ENCODE data around the gene ADARB2.
A peak's percentile ranks its signal among the peaks of the same experiment; 100 is the strongest.
"Not testable (repeated sequence)": the region's sequence is repeated elsewhere in the genome, so short reads cannot be mapped to it uniquely, and the experiment has no call there.

ADARB2 gene

DNA sequence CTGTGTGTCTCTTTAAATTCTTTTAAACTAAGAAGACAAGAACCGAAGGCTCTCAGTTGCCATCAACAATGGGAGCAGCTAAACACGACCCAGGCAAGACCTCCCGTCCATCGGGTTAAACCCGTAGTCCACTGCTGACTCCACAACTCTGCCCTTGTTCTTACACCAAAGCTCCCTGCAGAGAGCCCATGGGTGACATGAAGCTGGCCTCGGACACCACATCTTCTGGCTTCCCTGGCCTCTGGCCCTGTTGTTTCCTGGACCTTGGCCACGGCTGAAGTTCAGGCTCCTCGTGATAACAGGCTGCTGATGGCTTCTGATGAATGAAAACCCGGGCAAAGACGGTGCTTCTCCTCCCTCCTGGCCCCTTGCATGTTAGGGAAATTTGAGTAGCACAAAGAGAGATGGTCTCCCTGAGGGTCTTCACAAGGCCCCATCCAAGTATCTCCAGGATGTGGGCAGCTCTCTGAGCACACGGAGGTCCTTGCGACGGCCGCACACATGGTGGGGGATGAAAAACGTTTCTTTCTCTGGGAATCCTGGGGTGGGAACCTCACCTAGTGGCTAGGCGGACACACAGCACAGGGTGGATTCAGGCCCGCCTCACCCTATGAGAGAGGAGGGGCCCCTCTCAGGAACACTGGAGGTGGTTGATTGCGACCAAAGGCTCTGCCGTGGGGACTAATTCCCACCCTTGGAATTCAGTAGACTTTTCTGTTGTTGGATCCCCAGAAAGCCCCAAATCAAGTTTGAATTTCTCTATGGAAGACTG lies 271.1 kb downstream of the ADARB2 start:
- no peak for DNase-seq (ENCODE audit: low spot score)
- in situ Hi-C loops (cut with MboI; ENCODE audit: low sequenced_read_pairs, unreplicated experiment) = no loop called here
- no peak for TF ChIP-seq CTCF (IDR thresholded peaks at IDR 0.05; ENCODE audit: borderline replicate concordance, control extremely low read depth, extremely low read depth, insufficient read depth, missing control alignments)

DNA sequence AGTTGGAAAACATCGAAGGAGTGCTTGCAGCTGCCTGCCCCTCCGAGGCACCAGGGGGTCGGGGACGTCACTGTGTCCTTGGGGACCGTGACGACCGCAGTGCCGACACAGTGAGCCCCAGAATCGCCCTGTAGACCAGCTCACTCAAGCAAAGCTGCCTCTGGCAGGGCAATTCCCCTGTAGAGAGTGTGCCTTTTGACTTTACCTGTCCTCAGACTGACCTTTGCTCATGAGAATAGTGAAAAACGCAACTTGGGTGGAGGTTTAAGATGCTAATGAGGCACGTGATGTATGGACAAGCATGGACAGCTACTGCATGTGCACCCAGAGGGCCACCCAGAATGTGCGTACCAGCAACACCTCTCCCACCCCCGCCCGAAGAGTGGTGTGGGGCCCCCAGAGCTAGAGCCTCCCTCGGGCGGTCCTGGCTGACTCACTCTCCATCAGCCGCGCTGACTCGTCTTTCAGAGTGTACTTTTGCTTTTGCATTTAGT lies 271.9 kb downstream of the ADARB2 start:
- peak; percentile 61 for DNase-seq (ENCODE audit: low spot score)
- in situ Hi-C loops (cut with MboI; ENCODE audit: low sequenced_read_pairs, unreplicated experiment) = no loop called here
- no peak for TF ChIP-seq CTCF (IDR thresholded peaks at IDR 0.05; ENCODE audit: borderline replicate concordance, control extremely low read depth, extremely low read depth, insufficient read depth, missing control alignments)

DNA sequence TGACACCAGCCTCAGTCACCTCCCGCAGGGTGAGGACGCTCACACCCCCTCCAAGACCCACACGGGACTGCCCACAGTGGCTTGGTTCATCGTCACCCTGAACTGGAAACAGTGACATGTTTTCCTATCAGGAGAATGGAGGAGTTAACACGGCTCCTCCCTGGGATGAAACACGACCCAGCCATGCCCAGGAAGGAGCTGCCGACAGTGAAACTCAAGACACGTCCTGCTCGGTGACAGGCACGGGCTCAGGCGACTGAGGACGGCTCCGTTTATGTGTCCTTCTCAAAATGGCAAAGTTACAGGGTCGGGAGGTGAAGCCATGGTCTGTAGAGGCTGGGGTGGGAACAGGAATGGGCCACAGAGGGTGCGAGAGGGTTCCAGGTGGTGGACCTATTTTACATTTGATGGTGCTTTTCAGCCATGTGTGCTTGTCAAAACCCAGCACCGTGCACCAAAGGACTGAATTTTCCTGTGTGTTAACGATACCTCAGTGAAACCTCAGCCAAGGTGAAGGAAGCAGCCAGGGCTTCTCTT lies 272.4 kb downstream of the ADARB2 start:
- no peak for TF ChIP-seq CTCF (IDR thresholded peaks at IDR 0.05; ENCODE audit: borderline replicate concordance, control extremely low read depth, extremely low read depth, insufficient read depth, missing control alignments)
- no peak for DNase-seq (ENCODE audit: low spot score)
- in situ Hi-C loops (cut with MboI; ENCODE audit: low sequenced_read_pairs, unreplicated experiment) = no loop called here

DNA sequence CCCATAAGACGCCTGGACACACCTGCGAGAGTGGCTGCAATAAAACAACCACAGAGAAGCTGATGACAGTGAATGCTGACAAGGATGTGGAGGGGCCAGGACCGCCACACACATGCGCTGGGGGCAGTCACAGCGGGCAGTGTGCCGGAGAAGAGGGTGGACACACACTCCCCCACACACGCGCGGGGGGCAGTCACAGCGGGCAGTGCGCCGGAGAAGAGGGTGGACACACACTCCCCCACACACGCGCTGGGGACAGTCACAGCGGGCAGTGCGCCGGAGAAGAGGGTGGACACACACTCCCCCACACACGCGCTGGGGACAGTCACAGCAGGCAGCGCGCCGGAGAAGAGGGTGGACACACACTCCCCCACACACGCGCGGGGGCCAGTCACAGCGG lies 273.4 kb downstream of the ADARB2 start:
- DNase-seq (ENCODE audit: low spot score); in situ Hi-C loops (cut with MboI; ENCODE audit: low sequenced_read_pairs, unreplicated experiment): not testable (repeated sequence)

DNA sequence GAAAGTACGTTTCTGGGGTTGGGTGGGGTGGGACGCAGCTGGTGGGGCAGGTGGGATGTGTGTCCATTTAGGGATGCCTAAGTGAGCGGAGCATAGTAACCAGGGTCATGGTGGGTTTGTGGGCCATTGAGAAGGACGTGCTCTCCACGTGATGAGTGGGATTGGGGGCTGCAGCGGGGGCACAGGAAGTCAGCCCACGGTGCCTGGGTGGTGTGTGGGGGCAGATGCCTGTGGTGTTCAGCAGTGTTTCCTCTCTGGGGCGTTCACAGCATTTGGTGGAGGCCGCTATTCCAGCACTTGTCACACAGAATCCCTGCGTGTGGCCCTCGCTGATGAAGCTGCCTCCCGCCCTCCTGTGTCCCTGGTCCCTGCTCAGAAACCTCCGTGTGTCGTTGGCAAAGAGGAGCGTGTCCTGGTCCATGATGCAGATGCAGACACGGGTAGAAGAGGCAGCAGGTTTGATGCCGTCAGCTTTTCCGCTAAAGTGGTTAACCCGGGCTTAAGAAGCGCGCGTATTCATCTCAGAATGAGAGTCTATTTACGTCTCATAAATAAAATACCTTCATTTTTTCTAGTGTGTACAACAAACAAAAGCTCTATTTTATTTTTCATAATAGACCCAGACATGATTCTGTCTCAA lies 274.2 kb downstream of the ADARB2 start:
- DNase-seq (ENCODE audit: low spot score) = no peak
- in situ Hi-C loops (cut with MboI; ENCODE audit: low sequenced_read_pairs, unreplicated experiment) = no loop called here
- TF ChIP-seq CTCF (IDR thresholded peaks at IDR 0.05; ENCODE audit: borderline replicate concordance, control extremely low read depth, extremely low read depth, insufficient read depth, missing control alignments) = no peak

DNA sequence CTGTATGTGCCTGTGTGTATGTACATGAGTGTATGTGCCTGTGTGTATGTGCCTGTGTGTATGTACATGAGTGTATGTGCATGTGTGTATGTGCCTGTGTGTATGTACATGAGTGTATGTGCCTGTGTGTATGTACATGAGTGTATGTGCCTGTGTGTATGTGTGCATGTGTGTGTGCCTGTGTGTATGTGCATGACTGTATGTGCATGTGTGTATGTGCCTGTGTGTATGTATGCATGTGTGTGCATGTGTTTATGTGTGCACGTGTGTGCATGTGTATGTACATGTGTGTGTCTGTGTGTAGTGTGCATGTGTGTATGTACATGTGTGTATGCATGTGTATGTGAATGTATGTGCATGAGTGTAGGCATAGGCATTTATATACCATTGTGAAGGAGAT lies 274.8 kb downstream of the ADARB2 start:
- in situ Hi-C loops (cut with MboI; ENCODE audit: low sequenced_read_pairs, unreplicated experiment) = no loop called here
- no peak for DNase-seq (ENCODE audit: low spot score)
- TF ChIP-seq CTCF (IDR thresholded peaks at IDR 0.05; ENCODE audit: borderline replicate concordance, control extremely low read depth, extremely low read depth, insufficient read depth, missing control alignments) = no peak

- DNase-seq (ENCODE audit: low spot score) = no peak
- TF ChIP-seq CTCF (IDR thresholded peaks at IDR 0.05; ENCODE audit: borderline replicate concordance, control extremely low read depth, extremely low read depth, insufficient read depth, missing control alignments) = no peak
- in situ Hi-C loops (cut with MboI; ENCODE audit: low sequenced_read_pairs, unreplicated experiment) = no loop called here
These were observed 275.3 kb downstream of the ADARB2 start for GRCh38 chr10:1462032-1462431.

Measured in GM13976 (cell line).